ENCODE results near the gene A4GNT. TPM values are rescaled to one million over a fixed set of nuclear protein-coding genes. Genes with fewer than 3 reads are reported as not detected.
A peak's percentile ranks its signal among the peaks of the same experiment; 100 is the strongest.

Gene A4GNT
- total RNA-seq = not detected

DNA sequence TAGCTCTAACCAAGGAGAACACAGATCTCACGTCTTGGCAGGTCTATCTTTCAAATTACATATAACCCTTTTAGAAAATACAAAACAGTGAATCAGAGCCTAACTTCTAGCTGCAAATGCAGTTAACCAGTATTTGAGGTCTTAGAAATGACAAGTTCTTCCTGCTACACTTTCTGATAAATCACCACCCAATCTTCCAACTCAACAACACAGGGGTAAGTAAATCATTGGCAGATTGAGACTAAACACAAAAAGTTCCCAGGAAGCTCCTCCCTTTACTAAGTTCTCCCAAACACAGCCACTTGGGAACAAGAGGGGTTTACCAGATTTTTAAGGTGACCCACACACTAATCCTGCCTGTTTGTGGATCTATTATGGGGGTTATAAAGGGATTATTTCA is at the start of gene A4GNT:
A4GNT (minus strand) TSS at position 152 of the 400 bp plus-strand sequence. CDS start 1,134 bp downstream, outside the sequence.
- WGBS, 2 donors (ENCODE audit: low coverage in 1 of 2) = 47 to 50% methylated on average over 1 of the region's 1 CpG
- no peak for DNase-seq
- Histone ChIP-seq H3K36me3 (no peaks in the 10 kb centered on the region), H3K4me3 (no peak within 1 kb of the TSS), H3K27me3 (no peaks in the 10 kb centered on the region), H3K4me1 (no peaks in the 10 kb centered on the region), H3K27ac (no peak within 1 kb of the TSS), H3K9me3 (no peaks in the 10 kb centered on the region)
- TF ChIP-seq EP300 (IDR thresholded peaks at IDR 0.05; ENCODE audit: low read depth) (no peak), POLR2A (IDR thresholded peaks at IDR 0.05) (no peak), POLR2AphosphoS5 (IDR thresholded peaks at IDR 0.05) (no peak)
- TF ChIP-seq, protein P1, sequence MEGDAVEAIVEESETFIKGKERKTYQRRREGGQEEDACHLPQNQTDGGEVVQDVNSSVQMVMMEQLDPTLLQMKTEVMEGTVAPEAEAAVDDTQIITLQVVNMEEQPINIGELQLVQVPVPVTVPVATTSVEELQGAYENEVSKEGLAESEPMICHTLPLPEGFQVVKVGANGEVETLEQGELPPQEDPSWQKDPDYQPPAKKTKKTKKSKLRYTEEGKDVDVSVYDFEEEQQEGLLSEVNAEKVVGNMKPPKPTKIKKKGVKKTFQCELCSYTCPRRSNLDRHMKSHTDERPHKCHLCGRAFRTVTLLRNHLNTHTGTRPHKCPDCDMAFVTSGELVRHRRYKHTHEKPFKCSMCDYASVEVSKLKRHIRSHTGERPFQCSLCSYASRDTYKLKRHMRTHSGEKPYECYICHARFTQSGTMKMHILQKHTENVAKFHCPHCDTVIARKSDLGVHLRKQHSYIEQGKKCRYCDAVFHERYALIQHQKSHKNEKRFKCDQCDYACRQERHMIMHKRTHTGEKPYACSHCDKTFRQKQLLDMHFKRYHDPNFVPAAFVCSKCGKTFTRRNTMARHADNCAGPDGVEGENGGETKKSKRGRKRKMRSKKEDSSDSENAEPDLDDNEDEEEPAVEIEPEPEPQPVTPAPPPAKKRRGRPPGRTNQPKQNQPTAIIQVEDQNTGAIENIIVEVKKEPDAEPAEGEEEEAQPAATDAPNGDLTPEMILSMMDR (IDR thresholded peaks at IDR 0.05) = no peak
- in situ Hi-C loops (cut with MboI; ENCODE audit: low pct_ligation_motif_present in 1 of 4, low pct_unique_long_range_greater_than_20kb in 1 of 4, low sequenced_read_pairs in 3 of 4) (no loop called here), intact Hi-C loops (cut with DNase I; ENCODE audit: low total_unique reads) (no loop called here)

DNA sequence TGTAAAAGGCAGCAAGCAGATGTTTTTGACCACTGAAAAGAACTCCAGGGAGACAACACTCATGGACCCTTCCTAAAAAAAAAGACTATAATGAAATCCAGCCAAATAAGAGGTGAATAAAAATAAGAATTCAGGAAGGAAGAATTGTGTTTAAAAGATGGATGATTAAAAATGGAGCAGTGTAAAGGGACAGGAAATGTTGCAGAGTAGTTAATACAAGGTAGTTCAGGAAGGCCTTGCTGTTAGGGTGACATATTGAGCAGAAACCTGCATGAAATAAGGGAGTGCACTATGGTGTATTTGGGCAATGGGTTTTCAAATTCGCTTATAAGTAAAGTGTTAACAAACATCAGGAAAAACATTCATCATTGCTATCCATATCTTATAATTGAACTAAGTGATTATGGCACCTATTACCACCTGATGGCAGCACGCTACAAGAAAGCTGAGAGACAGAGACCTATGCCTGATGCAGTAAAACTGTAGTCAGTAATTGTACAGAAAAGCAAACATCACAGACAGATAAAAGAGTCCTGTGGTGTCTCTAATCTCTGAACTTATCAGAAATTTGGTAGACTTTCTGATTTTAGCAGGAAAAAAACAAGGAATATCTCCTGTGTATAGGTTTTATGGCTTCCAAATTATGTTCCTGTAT is 48.3 kb upstream of the A4GNT start:
- in situ Hi-C loops (cut with MboI; ENCODE audit: low pct_ligation_motif_present in 1 of 4, low pct_unique_long_range_greater_than_20kb in 1 of 4, low sequenced_read_pairs in 3 of 4) (no loop called here), intact Hi-C loops (cut with DNase I; ENCODE audit: low total_unique reads) (no loop called here)
- WGBS, 2 donors (ENCODE audit: low coverage in 1 of 2) = 8 to 13% methylated on average over 2 of the region's 2 CpGs
- H3K27ac ChIP-seq = no peak overlapping the region
- peaks cover 3% of the 10 kb centered on the region for H3K27me3 ChIP-seq
- H3K9me3 ChIP-seq = no peaks in the 10 kb centered on the region
- no peaks in the 10 kb centered on the region for H3K4me1 ChIP-seq
- no peak for TF ChIP-seq POLR2A (IDR thresholded peaks at IDR 0.05)
- TF ChIP-seq, protein P1 (IDR thresholded peaks at IDR 0.05) = peak in 4 of 5 experiments; percentile 24 to 35 (median 28)
- peak; percentile 26 for DNase-seq
- H3K4me3 ChIP-seq = no peak overlapping the region
- no peaks in the 10 kb centered on the region for H3K36me3 ChIP-seq

DNA sequence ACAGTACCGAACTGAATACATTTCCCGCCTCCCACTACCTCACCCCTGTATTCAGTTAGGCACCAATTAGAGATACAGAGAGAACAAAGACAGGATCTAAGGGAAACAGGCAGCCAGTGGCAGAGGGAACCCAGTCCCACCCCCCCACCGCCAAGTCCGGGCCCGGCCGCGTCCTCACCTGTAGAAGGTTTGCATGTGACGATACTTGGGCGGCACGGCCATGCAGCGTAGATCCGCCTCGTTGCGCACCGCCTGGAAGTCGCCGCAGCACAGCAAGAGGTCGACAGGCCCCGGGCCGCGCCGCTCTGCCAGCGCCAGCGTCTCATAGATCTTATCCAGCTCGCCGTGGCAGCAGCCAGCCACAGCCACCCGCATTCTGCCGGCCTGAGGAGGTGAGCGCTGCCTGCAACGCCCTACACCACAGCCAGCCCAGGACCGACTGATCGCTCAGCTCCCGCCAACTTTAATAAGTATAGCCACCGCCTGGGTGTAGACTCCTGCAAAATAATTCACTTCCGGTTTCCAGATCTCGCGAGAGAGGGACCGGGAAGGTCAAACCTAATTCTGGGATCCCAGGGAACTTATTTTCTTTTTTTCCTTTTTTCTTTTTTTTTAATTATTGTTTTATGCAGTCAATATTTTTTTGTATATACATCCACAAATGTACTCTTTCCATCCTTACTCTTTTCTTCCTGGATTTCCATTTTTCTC is 42.4 kb upstream of the A4GNT start, which contains the start of gene DBR1:
DBR1 (minus strand) TSS at position 501 of the 711 bp plus-strand sequence; CDS start at position 375, 126 bp downstream.
- Histone ChIP-seq H3K36me3 (peaks cover 0 to 14% (median 4%) of the 10 kb centered on the region in 4 donors), H3K9me3 (no peaks in the 10 kb centered on the region), H3K27me3 (no peaks in the 10 kb centered on the region), H3K27ac (peak within 1 kb of the TSS; percentile 84 to 90 (median 87)), H3K4me3 (peak within 1 kb of the TSS; percentile 54 to 88 (median 70)), H3K4me1 (peaks cover 10 to 24% (median 13%) of the 10 kb centered on the region in 4 donors)
- in situ Hi-C loops (cut with MboI; ENCODE audit: low pct_ligation_motif_present in 1 of 4, low pct_unique_long_range_greater_than_20kb in 1 of 4, low sequenced_read_pairs in 3 of 4) = no loop called here
- 0% methylated on average over 2 to 38 of the region's 38 CpGs for WGBS, 2 donors (ENCODE audit: low coverage in 1 of 2)
- TF ChIP-seq POLR2AphosphoS5 (IDR thresholded peaks at IDR 0.05) (peak; percentile 85 to 89 (median 86)), POLR2A (IDR thresholded peaks at IDR 0.05) (peak; percentile 94), EP300 (IDR thresholded peaks at IDR 0.05; ENCODE audit: low read depth) (no peak)
- TF ChIP-seq, protein P1 (IDR thresholded peaks at IDR 0.05) = peak in 1 of 5 experiments; percentile 22
- intact Hi-C loops (cut with DNase I; ENCODE audit: low total_unique reads) = no loop called here
- DNase-seq = peak; percentile 86

DNA sequence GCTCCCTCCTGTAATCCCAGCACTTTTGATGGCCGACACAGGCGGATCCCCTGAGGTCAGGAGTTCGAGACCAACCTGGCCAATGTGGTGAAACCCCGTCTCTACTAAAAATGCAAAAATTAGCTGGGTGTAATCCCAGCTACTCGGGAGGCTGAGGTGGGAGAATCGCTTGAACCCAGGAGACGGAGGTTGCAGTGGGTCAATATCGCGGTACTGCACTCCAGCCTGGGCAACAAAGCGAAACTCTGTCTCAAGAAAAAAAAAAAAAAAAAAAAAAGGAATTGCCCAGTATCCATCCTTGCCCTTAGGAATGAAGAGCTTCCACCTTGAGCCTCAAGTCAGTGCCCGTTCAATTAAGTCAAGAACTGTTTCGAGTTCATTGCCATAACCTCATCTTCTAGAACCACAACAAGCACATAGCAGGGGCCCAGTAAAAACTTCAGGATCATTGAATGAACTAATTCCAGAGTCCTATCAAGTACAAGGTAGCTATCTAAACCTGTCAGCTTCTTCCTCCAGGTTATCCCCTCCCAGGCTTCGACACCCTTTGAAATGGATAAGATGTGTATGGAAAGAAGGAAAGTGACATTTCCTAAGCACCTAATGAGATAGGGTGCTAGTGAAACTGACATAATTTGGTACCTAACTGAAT is 41.7 kb upstream of the A4GNT start:
- peak overlapping the region; percentile 54 to 88 (median 70) for H3K4me3 ChIP-seq
- intact Hi-C loops (cut with DNase I; ENCODE audit: low total_unique reads) (no loop called here), in situ Hi-C loops (cut with MboI; ENCODE audit: low pct_ligation_motif_present in 1 of 4, low pct_unique_long_range_greater_than_20kb in 1 of 4, low sequenced_read_pairs in 3 of 4) (no loop called here)
- TF ChIP-seq EP300 (IDR thresholded peaks at IDR 0.05; ENCODE audit: low read depth) (no peak), POLR2A (IDR thresholded peaks at IDR 0.05) (no peak), POLR2AphosphoS5 (IDR thresholded peaks at IDR 0.05) (no peak)
- no peak for DNase-seq
- 60 to 61% methylated on average over 9 to 13 of the region's 13 CpGs for WGBS, 2 donors (ENCODE audit: low coverage in 1 of 2)
- no peaks in the 10 kb centered on the region for H3K9me3 ChIP-seq
- H3K4me1 ChIP-seq = peaks cover 10 to 24% (median 13%) of the 10 kb centered on the region in 4 donors
- H3K27me3 ChIP-seq = no peaks in the 10 kb centered on the region
- peak overlapping the region; percentile 84 to 90 (median 87) for H3K27ac ChIP-seq
- H3K36me3 ChIP-seq = peaks cover 0 to 21% (median 6%) of the 10 kb centered on the region in 4 donors
